HG03095 (cell line): ENCODE measurements around the gene PADI2.

Experiments used
- ATAC-seq: cut with Tn5 transposase; IDR thresholded peaks from one replicate; pipeline ENCODE4 v1.9.1; 2021; ENCODE audit warnings: moderate library complexity; ENCODE audit not compliant: unreplicated experiment

The PADI2 gene

GRCh38 chr1:17116643-17117042, 2.6 kb downstream of the PADI2 start:
- ATAC-seq: no peak

GRCh38 chr1:17113963-17114362, 5.3 kb downstream of the PADI2 start:
- ATAC-seq: no peak

- ATAC-seq: no peak
Measured at GRCh38 chr1:17112496-17113236, 6.6 kb downstream of the PADI2 start.

GRCh38 chr1:17112076-17112475, 7.2 kb downstream of the PADI2 start:
- ATAC-seq: no peak

- no peak for ATAC-seq
Measured at GRCh38 chr1:17110555-17110926, 8.7 kb downstream of the PADI2 start.

- ATAC-seq: no peak
Measured at GRCh38 chr1:17109892-17110554, 9.2 kb downstream of the PADI2 start.

GRCh38 chr1:17108786-17109185, 10.5 kb downstream of the PADI2 start:
- no peak for ATAC-seq

- no peak for ATAC-seq
Measured at GRCh38 chr1:17108360-17108759, 10.9 kb downstream of the PADI2 start.

GRCh38 chr1:17104782-17105181, 14.5 kb downstream of the PADI2 start:
- no peak for ATAC-seq

- no peak for ATAC-seq
Measured at GRCh38 chr1:17102232-17102631, 17.0 kb downstream of the PADI2 start.

GRCh38 chr1:17101261-17101660, 18.0 kb downstream of the PADI2 start:
- ATAC-seq: no peak

GRCh38 chr1:17099616-17100340, 19.5 kb downstream of the PADI2 start:
- no peak for ATAC-seq

- ATAC-seq: no peak
Measured at GRCh38 chr1:17098446-17099317, 20.6 kb downstream of the PADI2 start.

GRCh38 chr1:17097787-17098186, 21.5 kb downstream of the PADI2 start:
- ATAC-seq: no peak

GRCh38 chr1:17097147-17097546, 22.1 kb downstream of the PADI2 start:
- no peak for ATAC-seq

- no peak for ATAC-seq
Measured at GRCh38 chr1:17096584-17096983, 22.7 kb downstream of the PADI2 start.

GRCh38 chr1:17095141-17095540, 24.1 kb downstream of the PADI2 start:
- no peak for ATAC-seq

GRCh38 chr1:17094664-17095063, 24.6 kb downstream of the PADI2 start:
- peak; percentile 50 for ATAC-seq

- no peak for ATAC-seq
Measured at GRCh38 chr1:17093822-17094393, 25.3 kb downstream of the PADI2 start.

- no peak for ATAC-seq
Measured at GRCh38 chr1:17091252-17091651, 28.0 kb downstream of the PADI2 start.

- ATAC-seq: no peak
Measured at GRCh38 chr1:17089506-17089905, 29.7 kb downstream of the PADI2 start.
